GM18498 (cell line): ENCODE data around the gene CHEK1.

Experiments used
- ATAC-seq: cut with Tn5 transposase; IDR thresholded peaks from one replicate; pipeline ENCODE4 v1.9.1; 2021; ENCODE audit warnings: mild to moderate bottlenecking, moderate library complexity; ENCODE audit not compliant: unreplicated experiment

The CHEK1 gene

DNA sequence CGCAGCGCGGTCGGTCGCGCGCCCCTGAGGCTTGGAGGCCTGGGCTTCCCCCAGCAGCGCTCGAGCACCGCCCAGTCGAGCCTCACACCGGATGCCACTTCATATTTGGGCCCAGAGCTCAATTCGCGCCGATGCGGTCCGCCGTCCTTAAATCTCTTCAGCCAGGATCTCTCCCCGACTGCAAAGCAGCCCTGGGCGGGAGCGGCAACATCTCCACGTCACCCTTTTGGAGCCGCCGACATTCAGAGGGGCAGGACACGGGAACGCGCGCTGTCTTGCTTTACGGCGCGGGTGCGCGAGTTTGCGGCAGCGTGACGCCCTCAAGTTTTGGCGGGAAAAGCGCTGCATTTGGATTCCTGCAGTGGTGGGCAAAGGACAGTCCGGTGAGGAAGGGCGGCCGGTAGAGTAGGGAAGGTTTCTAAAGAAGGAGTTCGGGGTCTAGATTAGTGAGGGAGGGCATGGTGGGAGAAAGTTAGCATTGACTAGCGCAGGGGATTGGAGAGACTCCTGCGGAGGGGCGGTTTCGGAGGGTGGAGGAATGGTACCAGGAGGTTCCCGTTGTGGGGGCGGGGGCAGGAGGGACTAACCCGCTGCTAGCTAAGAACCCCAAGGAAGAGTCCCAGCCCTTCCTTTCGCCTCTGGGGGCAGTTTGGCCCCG is 796 bp downstream of the CHEK1 start:
- peak; percentile 91 for ATAC-seq

DNA sequence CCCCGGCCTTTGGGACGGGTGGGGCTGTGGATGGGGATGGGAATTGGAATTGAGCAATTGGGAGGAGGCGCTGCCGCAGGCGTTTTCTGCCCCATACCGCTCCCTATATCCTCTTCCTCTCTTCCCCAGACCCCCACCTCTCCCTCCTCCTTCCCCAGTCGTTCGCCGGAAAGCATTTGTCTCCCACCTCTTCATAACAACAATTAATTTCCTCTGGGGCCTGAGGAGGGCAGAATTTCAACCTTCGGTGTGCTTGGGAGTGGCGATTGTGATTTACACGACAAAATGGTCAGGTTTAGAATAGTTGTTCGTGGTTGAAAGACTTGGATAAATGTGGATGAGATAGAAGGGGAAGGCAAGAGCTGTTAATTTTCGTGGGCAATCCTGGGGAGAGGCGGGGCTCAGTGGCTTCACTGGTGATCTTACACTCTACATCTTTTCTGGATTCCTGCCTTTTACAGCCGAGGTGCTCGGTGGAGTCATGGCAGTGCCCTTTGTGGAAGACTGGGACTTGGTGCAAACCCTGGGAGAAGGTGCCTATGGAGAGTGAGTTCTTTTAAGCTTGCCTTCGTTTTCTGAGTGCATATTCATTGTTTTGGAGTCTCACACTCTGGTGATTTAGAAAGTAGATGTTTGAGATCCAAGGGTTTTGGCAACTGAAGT is 1.5 kb downstream of the CHEK1 start:
- peak; percentile 52 for ATAC-seq

DNA sequence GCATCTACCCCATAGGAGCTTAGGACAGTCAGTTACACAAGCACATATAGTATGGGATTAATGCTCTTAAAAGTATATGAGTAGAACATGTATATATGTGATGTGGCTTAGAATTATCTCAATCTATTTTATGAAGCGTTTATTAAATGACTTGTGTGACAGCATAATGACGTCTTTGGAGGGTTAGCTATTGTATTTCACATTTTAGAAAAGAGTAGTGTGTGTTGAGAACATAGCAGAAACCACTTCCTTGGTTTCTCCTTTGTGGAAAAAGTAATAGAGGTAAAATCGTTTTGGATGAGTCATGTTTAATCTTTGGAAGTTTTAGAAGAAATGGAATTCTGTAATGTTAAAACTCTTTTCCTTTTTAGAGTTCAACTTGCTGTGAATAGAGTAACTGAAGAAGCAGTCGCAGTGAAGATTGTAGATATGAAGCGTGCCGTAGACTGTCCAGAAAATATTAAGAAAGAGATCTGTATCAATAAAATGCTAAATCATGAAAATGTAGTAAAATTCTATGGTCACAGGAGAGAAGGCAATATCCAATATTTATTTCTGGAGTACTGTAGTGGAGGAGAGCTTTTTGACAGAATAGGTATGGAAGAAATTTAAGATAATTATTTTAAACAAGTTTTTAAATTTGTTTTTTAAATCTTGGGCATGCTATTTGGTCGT is 2.4 kb downstream of the CHEK1 start:
- no peak for ATAC-seq

DNA sequence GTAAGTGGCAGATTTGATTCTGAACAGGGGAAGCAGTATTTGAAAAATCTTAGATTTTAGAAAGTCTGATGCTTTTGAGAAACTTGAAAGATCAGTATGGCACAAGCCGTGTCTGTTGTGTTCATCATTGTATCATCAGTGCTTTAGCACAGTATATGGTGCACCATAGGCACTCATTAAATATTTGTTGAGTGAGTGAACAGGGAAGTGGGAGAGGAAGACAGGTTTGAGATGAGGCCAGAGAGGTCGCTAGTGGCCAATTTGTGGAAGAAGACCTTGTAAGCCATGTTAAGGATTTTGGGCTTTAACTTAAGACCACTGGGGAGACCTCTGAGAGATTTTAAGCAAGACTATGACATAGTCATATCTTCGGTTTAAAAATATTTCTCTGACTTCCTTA is 12.9 kb downstream of the CHEK1 start:
- no peak for ATAC-seq

DNA sequence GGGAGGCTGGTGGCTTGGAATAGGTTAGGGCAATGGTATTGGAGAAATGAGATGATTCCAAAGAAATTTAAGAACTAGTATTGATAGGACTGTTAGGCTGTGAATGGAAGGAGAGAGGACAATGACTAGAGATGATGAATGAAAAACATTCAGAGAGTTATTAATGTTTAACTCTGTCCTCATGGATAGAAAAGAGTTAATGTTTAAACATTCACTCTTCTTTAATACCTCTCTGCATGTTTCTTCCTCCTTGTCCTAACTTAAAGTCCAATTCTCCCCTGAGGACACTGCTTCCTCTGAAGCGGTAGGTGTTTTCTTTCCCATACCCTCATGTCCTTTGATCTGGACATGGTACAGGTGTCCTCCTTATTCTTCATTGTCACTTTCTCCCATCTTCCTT is 13.4 kb downstream of the CHEK1 start:
- no peak for ATAC-seq

DNA sequence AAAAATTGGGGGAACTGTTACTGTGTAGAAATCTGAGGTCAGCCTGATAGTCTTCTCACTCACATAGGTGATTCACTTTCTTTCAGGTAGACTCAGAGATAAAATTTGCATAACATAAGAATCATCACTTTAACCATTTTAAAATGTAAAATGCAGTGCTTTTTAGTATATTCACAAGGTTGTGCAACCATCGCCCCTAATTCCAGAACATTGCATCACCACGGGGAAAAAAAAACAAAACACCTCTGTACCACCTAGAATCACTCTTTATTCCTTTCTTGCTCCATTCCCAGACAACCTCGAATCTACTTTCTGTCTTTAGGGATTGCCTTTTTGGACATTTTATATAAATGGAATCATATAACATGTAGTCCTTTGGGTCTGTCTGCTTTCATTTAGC is 20.9 kb downstream of the CHEK1 start:
- ATAC-seq, result no peak

DNA sequence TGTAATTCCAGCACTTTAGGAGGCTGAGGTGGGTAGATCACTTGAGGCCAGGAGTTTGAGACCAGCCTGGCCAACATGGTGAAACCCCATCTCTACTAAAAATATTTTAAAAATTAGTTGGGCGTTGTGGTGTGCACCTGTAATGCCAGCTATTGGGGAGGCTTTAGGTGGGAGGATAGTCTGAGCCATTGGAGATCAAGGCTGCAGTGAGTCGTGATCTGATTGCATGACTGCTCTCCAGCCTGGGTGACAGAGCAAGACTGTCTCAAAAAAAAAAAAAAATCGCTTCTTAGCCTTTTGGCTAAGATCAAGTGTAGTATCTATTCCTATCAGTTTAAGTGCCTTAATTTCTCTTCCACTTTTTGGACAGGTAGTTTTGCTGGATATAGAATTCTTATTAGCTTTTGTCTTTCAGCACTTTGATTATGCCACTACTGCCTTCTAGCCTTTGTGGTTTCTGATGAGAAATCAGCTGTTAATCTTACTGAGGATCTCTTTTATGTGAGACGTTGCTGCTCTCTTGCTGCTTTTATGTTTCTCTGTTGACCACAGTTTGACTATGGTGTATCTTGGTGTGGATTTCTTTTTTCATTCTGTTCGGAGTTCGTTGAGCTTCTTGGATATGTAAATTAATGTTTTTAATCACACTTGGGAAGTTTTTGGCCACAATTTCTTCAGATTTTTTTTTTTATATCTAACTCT is 24.7 kb downstream of the CHEK1 start:
- no peak for ATAC-seq

DNA sequence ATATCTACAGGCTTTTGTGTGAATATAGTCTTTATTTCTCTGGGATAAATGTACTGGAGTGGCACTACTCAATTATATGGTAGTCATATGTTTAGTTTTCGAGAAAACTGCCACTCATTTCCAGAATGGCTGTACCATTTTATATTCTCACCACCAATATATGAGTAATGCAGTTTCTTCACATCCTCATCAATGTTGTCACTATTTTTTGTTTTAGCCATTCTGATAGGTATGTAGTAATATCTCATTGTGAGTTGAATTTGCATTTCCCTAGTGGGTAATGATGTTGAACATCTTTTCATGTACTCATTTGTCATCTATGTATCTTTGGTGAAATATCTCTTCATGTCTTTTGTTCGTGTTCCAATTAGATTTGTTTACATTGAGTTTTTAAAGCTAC is 37.7 kb downstream of the CHEK1 start:
- ATAC-seq, result no peak

DNA sequence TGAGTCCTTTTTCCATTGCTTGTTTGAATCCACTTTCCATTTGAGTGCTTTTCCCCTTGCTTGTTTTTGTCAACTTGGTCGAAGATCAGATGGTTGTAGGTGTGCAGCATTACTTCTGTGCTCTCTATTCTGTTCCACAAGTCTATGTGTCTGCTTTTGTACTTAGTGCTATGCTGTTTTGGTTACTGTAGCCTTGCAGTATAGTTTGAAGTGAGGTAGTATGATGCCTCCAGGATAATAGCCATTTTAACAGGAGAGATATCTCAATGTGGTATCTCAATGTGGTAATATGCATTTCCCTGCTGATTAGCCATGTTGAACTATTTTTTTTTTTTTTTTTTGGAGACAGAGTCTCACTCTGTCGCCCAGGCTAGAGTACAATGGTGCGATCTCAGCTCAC is 38.9 kb downstream of the CHEK1 start:
- no peak for ATAC-seq

DNA sequence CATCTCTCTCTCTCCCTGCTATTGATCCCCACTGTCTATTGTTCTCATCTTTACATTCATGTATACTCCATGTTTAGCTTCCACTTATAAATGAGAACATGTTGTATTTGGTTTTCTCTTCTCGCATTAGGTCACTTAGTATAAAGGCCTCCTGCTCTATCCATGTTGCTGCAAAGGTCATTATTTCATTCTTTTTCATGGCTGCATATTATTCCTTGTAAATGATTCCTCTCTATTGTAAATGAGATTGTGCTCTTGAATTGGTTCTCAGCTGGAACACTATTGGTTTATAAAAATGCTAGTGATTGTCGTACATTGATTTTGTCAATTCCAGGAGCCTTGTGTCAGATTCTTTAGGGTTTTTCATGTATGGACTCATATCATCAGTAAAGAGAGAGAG is 42.2 kb downstream of the CHEK1 start:
- no peak for ATAC-seq

DNA sequence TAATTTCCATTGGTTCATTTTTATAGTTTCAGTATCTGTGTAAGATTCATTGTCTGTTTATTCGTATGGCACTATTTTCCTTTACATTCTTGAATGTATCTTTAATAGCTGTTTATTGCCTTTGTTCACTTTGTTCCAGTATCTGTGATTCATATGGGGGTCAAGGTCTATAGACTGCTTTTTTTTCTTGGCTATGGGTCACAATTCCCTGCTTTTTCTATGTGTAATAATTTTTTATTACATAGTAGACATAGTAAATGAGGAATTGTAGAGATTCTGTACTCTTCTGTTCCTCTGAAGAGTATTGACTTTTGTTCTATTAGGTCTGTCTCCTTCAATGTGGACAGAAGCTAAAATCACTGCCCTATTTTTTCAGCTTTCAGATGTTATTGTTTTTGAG is 45.2 kb downstream of the CHEK1 start:
- no peak for ATAC-seq

DNA sequence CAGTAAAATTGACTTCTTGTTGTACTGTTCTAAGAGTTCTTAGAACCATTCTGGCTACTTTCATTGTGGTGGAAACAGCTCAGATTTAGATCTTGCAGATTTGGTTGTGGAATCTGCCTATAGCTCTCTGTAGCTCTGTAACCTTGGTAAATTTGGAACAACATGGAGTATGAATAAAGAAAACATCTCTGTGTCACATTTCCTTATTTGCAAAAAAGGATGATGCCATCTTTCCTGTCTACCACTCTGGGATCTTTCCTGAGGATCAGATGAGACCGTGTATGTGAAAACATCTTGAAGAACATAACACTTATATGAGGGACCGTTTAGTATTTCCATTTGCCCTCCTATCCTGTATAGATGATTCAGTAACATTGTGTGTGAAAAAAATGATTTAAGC is 46.6 kb downstream of the CHEK1 start:
- ATAC-seq, result no peak

DNA sequence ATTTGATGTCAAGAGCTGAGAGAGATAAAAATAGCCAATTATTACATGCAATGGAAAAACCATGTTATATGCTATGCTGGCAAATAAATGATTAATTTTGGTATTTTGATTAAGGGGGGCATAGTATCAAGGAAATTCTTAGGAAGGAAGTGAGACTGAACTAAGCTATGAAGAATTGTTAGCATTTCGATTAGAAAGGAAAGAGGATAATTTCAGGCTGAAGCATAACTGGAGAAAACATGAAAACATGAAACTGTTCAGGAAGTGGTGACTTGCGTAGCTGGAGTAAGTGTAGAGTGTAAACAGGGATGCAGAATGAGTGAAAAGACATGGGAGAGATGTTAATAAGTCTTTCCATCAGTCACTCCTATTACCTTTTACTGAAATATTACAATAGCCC is 49.2 kb downstream of the CHEK1 start:
- ATAC-seq, result no peak

DNA sequence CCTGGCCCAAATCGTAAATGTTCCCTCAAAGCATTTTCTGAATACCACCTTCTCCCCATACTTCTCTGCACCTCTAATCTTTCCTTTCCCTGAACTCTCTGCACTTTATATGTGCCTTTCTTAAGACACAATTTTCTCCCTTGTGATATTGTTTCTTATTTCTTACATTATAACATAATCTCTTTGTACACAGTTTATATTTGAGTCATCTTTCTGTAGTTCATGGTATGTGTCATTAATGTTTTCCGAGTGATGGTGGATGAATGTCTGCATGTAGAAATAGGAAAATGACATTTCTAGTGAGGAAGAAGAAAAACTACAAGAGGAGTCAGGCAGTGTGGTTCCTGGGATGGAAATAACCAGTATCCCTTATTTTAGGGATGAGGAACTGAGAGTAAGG is 50.2 kb downstream of the CHEK1 start:
- no peak for ATAC-seq

DNA sequence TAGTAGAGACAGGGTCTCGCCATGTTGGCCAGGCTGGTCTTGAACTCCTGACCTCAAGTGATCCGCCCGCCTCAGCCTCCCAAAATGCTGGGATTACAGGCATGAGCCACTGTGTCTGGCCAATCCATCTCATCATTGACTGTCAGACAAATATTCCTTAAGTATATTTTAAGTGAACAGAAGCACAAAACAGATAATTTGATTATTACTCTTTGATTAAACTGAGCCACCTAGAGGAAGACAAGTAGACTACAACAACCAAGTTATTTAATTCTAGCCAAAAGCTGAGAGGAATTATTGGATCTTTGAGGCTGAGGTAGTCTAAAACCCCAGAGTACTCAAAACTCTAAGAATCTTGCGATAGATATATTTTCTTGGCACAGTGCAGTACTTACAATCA is 54.4 kb downstream of the CHEK1 start:
- ATAC-seq, result no peak

DNA sequence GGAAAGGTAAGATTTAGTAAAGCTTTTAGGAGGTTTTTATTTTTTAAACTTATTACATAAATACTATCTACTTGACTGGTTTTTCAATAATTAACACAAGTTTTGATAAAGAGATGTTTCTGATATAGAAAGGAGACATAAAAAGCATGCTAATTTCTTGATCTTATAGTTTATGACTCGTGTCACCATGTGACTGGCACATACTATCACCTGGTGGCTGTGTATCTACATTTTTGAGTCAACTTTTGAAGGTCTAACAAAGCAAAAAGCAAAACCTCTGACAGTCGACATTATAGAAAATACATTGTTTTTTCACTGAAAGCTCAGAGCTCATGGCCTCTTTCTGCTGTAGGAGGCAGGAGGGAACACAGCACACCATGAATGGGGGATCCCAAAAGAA is 54.9 kb downstream of the CHEK1 start:
- ATAC-seq, result no peak

DNA sequence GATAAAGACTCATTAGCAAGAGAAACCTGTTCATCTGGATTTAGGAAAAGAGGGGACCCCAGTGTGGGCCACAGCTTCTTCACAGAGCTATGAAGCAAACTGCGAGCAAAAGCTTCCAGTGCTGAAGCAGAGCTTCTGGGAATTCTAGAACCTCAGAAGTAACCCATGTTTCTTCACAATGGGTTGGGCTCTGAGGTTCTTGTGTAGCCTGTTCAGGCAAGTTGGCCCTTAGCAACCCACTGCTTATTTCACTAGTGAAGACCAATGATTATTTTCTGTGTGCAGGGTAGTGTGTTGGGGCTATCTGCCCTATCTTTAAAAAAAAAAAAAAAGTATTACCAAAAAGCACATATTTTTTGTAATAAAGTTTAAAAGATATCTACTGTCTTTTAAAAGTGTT is 55.8 kb downstream of the CHEK1 start, which contains the start of gene ACRV1:
Gene ACRV1, minus strand, starts transcription at position 101 of the 400 bp plus-strand sequence. Its CDS starts 67 bp downstream, at position 34.
- ATAC-seq, result no peak

DNA sequence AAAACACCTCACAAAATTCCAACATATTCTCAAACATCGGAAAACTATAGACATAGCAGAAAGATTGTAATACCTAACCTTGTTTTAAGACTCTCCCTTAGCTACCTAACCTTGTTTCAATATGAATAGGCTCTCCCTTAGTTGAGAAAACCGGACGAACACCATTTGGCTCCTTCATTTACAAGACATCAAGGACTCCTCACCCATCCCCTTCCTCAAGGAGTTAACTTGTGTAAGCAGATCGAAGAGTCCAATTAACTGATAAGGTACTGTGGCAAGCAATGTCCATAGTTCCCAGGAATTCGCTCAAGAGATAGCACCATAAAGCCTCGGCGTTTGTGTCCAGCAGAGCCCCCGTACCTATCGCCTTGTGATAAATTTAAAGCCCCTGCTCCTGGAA is 60.3 kb downstream of the CHEK1 start:
- no peak for ATAC-seq

DNA sequence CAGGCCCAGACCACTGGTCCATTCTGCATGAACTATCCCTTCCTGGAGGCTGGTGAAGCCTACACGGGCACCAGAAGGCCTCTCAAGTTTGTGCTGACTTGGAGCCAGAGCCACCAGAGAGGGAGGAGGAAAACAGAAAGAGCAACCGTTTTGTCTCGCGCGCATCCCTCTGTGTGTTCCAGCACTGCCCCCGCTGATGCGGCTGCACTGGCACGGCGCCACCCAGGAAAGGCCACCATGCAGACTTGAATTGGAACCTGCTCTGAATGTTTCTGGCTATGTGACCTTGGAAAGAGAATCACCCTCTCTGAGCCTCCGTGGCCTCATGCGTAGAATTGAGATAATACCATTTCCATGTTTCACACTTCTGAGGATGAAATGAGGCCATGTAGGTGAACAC is 63.1 kb downstream of the CHEK1 start:
- ATAC-seq, result no peak

DNA sequence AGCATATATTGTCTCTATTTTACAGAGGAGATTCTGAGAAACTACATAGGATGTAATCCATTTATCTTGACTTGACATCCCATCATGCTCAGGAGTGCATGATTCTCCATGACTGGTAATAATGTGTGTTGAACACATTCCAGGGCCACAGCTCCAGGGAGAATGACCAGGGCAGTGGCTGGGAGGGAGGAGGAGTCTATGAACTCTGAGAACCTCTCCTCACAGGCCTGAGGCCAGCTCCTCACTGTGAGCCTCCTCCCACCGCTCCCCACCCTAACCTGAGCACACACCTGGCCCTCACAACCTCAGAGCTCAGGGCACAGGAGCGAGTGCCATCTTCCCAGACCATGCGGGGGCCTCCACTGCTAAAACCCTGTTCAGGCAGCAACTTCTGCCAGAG is 63.7 kb downstream of the CHEK1 start:
- ATAC-seq, result no peak

DNA sequence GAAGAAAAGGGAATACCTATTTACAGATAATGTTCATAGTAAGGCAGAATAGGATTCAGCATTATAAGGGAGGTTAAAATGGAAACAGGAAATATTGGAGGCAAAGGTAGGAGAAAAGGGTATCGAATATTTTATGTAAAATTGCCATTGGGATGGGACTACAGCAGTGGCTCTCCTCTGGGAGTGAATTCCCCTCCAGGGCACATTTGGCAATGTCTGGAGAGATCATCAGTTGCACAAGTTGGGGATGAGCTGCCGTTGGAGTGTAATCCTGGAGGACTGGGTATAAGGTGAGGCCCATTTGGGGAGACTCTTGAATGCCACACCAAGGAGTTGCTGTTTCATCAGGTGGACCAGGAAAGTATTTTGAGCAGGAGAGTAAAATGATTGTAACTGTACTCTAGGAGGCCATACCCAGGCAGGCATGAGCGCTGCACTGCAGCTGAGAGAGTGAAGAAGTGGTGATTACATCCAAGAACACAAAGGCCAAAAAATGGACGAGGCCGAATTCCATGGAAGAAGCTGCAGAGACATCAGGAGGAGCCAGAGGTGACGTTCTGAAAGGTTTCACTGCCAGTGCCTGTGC is 64.4 kb downstream of the CHEK1 start:
- no peak for ATAC-seq
